HG03460 (cell line): ENCODE data around the gene MARCHF11.

ENCODE experiments used
- ATAC-seq: cut with Tn5 transposase; IDR thresholded peaks from one replicate; pipeline ENCODE4 v1.9.1; 2021; ENCODE audit not compliant: unreplicated experiment

The MARCHF11 gene

GRCh38 chr5:16134204-16134603, 45.4 kb downstream of the MARCHF11 start:
- no peak for ATAC-seq

- no peak for ATAC-seq
Observed at GRCh38 chr5:16131878-16132277, 47.7 kb downstream of the MARCHF11 start.

DNA sequence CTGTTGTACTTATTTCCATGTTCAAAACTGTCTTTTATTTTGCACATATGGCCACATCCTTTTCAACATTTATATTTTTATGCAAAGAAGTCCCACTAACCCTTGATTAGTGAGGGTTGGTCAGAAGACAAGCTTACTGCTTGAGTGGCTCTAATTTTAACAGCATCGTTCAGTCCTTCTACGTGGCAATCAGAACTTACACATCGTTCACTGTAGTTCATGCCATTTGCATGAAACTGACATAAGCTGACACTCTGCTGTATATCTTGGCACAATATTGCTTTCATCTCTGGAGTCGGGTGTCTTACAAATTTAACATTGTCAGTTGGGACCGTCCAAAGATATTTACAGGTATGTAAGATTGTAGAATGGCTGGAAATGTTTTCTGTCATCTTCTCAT, 50.6 kb downstream of the MARCHF11 start:
- no peak for ATAC-seq

DNA sequence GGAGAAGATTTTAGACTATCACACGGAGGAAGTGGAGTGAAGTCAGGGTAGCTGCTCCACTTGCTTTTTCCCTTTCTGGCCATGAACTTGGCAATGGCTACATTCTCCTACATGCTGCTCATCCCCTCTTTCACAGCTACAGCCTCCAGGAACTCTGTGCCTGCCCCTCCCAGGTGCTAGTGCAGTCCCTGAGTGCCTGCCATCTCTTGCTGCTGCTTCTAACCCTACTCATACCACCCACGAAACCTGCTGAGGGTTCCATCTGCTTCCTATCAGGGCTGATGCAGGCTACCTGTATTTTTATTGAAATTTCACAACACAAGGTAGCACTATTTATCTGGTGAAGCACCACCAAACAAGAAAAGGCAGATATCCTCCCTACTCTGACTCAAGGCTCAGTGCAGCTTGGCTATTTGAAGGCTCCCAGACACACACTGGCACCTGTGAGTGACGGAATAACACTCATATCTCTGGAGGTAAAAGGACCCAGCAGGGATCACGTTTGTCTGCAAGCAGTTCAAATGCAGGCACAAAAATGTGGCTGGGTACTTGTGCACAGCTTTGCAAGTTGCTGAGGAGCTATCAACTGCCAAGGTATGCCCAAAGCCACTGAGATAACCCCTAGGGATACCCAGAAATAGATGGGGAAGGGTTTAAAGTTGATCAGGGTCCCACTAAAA, 51.6 kb downstream of the MARCHF11 start:
- ATAC-seq, result no peak

DNA sequence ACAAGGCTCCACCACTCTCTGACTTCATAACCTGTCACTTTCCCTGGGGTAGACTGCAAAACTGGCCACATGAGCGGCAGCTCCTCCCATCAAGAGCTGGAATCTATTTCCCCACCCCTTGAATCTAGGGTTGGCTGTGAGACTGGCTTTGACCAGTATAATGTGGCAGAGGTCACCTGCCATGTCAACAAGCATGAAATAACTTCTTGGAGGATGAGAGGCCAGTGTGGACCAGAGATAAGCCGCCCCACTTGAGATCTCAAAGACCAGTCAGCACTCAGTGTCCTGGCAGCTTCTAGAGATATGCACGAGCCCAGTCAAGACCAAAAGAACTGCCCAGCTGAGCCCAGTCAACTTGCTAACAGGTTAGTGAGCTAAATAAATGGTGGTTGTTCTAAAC, 59.0 kb downstream of the MARCHF11 start:
- no peak for ATAC-seq

DNA sequence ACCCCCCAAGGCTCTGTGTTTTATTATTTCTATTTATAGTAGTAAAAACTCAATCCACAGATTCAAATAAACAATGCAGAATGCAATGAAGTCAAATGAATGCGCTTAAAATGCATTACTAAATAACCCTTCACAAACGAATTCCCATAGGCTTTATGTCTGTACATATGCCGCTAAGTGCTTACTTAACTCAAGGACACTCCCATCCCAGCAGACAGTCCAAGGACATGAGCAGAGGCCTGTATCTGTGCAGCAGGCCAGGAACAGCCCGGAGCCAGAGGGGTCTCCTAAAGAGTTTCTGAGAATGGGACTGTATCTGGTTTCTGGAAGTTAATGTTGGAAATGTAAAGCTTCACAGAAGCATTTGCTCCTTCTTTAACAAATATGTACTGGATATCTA, 59.8 kb downstream of the MARCHF11 start:
- no peak for ATAC-seq

- no peak for ATAC-seq
Observed at GRCh38 chr5:16115140-16115539, 64.5 kb downstream of the MARCHF11 start.

- ATAC-seq, result no peak
Observed at GRCh38 chr5:16108418-16108817, 71.2 kb downstream of the MARCHF11 start.

DNA sequence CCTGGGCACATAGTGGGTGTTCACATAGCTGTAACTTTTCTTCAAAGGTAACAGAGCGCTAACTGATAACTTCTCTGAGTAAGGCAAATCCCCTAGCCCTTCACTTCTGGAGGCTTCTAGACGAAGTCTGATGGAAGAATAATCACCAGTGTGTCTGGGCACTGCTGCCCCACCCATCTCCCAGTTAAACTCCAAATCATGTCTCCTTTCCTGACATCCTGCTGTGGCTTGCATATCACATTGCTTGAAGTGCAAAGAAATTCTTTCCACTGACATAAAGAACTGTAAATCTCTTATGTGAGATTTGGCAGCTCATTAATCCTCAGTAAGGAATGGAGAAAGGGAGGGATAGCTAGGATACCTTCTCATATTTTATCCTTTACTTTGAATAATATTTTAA, 74.6 kb downstream of the MARCHF11 start:
- no peak for ATAC-seq

- no peak for ATAC-seq
Observed at GRCh38 chr5:16095612-16096011, 84.0 kb downstream of the MARCHF11 start.

GRCh38 chr5:16090270-16090669, 89.3 kb downstream of the MARCHF11 start:
- ATAC-seq, result no peak

DNA sequence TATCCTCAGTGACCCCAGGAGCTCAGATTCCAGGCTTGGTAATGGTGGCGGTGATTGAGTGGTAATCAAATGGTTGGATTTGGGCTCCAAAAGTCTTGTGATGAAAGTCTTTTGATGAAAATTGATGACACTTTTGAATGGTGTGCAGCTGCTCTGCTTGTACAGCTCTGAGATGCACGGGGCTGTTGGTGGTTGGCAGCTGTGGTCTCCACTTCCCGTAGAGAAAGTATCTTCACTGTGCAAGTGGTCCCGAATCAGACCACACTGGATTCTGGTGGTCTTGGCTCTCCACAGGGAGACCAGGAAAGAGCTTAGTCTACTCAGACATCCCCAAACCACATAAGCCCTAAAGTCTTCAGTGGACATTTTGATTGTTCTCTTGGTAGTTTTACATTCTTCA, 96.6 kb downstream of the MARCHF11 start:
- no peak for ATAC-seq

GRCh38 chr5:16082053-16082452, 97.5 kb downstream of the MARCHF11 start:
- ATAC-seq, result no peak

GRCh38 chr5:16081376-16081955, 98.1 kb downstream of the MARCHF11 start:
- no peak for ATAC-seq

- ATAC-seq, result no peak
Observed at GRCh38 chr5:16076657-16077056, 102.9 kb downstream of the MARCHF11 start.

- ATAC-seq, result no peak
Observed at GRCh38 chr5:16074358-16074757, 105.2 kb downstream of the MARCHF11 start.

DNA sequence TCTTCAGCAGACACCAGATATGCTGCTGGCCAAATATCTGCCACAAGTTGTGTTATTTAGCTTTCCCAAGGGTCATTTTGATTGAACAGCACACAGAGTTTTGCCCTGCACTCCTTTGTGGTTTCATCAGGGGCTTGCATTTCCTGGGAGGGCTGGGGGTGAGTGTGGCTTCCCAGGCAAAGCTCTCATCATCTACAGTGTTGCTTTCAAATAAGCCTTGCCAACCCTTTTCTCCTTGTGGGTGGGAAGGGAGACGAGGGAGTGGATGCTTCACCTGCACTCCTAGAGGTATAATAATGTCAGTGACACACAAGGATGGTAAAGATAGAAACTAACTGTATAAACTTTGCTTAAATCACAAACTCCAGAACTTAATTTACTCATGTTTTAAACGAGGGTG, 107.0 kb downstream of the MARCHF11 start:
- ATAC-seq, result no peak

DNA sequence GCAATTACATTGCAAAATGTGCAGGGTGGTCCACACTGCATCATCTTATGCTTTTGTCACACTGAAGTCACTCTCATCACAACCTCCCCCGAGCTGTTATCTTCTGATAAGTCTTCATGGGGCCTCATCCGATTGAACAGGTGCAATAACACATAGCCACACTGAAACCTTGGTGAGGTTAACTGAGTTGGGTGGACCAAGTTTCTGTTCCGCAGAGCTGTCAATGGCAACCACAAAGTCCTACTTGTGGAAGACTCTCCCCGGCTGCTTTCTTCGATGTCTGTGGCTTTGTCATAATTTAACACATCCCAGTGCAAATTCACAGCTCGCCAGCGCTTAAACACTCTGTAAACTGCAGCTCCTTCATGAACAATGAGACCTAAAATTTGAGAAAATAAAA, 112.2 kb downstream of the MARCHF11 start:
- no peak for ATAC-seq

- no peak for ATAC-seq
Observed at GRCh38 chr5:16066810-16067209, 112.8 kb downstream of the MARCHF11 start.

GRCh38 chr5:16066320-16066719, 113.3 kb downstream of the MARCHF11 start:
- ATAC-seq, result no peak

- ATAC-seq, result no peak
Observed at GRCh38 chr5:16065831-16066230, 113.8 kb downstream of the MARCHF11 start.

GRCh38 chr5:16064135-16064893, 115.3 kb downstream of the MARCHF11 start:
- ATAC-seq, result no peak
